GM12865 (cell line): ENCODE measurements around the gene MTCL1.

Source experiments
- DNase-seq: peaks from one replicate; pipeline ENCODE4 v3.0.0; 2010; ENCODE audit warnings: low read depth
- H3K4me3 ChIP-seq: 2 replicates; pipeline ENCODE4 v1.5.1; 2011; ENCODE audit warnings: mild to moderate bottlenecking, low read depth, low read length, control low read depth
- CTCF ChIP-seq: IDR thresholded peaks from 2 replicates; pipeline ENCODE4 v1.5.1; 2011; ENCODE audit warnings: low read length, control low read depth, low read depth, inconsistent platforms; ENCODE audit not compliant: insufficient read depth; ENCODE audit errors: missing control alignments

The MTCL1 gene

GRCh38 chr18:8699126-8699525 lies 6.2 kb upstream of the MTCL1 start:
- H3K4me3 ChIP-seq, result no peak overlapping the region
- no peak for TF ChIP-seq CTCF

GRCh38 chr18:8699948-8700347 lies 5.4 kb upstream of the MTCL1 start:
- no peak for DNase-seq
- H3K4me3 ChIP-seq, result no peak overlapping the region
- TF ChIP-seq CTCF, result no peak

More at GRCh38 chr18:8699126-8699525, 6.2 kb upstream of the MTCL1 start:
- no peak for DNase-seq

GRCh38 chr18:8701546-8702118 lies 3.7 kb upstream of the MTCL1 start:
- no peak for DNase-seq

GRCh38 chr18:8702668-8703067 lies 2.7 kb upstream of the MTCL1 start:
- no peak for TF ChIP-seq CTCF
- no peak overlapping the region for H3K4me3 ChIP-seq
- DNase-seq, result no peak

More at GRCh38 chr18:8701546-8702118, 3.7 kb upstream of the MTCL1 start:
- H3K4me3 ChIP-seq, result no peak overlapping the region
- no peak for TF ChIP-seq CTCF

- no peak for TF ChIP-seq CTCF
- no peak overlapping the region for H3K4me3 ChIP-seq
- DNase-seq, result no peak
Measured at GRCh38 chr18:8703092-8703709, 2.2 kb upstream of the MTCL1 start.

- DNase-seq, result no peak
- H3K4me3 ChIP-seq, result peak overlapping the region; percentile 82; the same call in 1 of the 2 replicates
Measured at GRCh38 chr18:8703781-8704301, 1.5 kb upstream of the MTCL1 start.

More at GRCh38 chr18:8703781-8704301, 1.5 kb upstream of the MTCL1 start:
- TF ChIP-seq CTCF, result no peak
